PFSK-1 (cell line): ENCODE measurements around the gene NT5C3B.

Experiments used
- FOXP2 ChIP-seq: optimal IDR thresholded peaks from 2 replicates; pipeline ENCODE3; 2011; ENCODE audit warnings: borderline replicate concordance, control low read depth, inconsistent platforms; ENCODE audit not compliant: insufficient read depth; ENCODE audit errors: extremely low read length, extremely low read depth
- TF ChIP-seq, protein P1 (sequence below), 2 experiments: IDR thresholded peaks; 2 replicates each; pipeline versions ENCODE4 v1.6.1 to v1.8.0; 2011 to 2012; ENCODE audit warnings: low read depth in 2 of 2, low read length in 2 of 2, control low read depth in 1 of 2, inconsistent platforms in 1 of 2, mild to moderate bottlenecking in 1 of 2, moderate library complexity in 1 of 2; ENCODE audit not compliant: insufficient read depth in 1 of 2

DNA sequence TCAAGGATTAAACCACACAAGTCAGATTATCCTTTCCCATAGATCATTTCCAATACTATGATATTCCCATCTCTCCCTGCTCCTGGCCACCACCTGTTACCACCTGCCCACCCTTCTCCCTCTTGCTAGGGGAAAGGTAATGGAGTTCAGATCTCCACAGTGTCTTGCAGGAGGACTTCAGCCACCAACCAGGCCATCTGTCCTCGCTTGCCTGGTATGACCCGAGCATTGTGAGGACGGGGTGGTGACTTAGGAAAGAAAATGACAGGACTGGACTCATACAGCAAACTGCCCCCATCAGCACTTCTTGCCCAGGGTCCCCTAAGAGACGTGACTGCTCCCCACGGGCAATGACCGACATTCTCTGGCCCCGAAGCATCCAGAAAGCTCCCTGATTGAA, 12.5 kb downstream of the NT5C3B start:
- TF ChIP-seq, protein P1, sequence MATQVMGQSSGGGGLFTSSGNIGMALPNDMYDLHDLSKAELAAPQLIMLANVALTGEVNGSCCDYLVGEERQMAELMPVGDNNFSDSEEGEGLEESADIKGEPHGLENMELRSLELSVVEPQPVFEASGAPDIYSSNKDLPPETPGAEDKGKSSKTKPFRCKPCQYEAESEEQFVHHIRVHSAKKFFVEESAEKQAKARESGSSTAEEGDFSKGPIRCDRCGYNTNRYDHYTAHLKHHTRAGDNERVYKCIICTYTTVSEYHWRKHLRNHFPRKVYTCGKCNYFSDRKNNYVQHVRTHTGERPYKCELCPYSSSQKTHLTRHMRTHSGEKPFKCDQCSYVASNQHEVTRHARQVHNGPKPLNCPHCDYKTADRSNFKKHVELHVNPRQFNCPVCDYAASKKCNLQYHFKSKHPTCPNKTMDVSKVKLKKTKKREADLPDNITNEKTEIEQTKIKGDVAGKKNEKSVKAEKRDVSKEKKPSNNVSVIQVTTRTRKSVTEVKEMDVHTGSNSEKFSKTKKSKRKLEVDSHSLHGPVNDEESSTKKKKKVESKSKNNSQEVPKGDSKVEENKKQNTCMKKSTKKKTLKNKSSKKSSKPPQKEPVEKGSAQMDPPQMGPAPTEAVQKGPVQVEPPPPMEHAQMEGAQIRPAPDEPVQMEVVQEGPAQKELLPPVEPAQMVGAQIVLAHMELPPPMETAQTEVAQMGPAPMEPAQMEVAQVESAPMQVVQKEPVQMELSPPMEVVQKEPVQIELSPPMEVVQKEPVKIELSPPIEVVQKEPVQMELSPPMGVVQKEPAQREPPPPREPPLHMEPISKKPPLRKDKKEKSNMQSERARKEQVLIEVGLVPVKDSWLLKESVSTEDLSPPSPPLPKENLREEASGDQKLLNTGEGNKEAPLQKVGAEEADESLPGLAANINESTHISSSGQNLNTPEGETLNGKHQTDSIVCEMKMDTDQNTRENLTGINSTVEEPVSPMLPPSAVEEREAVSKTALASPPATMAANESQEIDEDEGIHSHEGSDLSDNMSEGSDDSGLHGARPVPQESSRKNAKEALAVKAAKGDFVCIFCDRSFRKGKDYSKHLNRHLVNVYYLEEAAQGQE (IDR thresholded peaks at IDR 0.05; ENCODE audit: insufficient read depth in 1 of 2, low read depth in 2 of 2, low read length in 2 of 2), result no peak
- TF ChIP-seq FOXP2, result no peak
